Esophagus muscularis mucosa (tissue), 4 donors: ENCODE measurements around the gene KCNH1. TPM values are rescaled to one million over a fixed set of nuclear protein-coding genes. Genes with fewer than 3 reads are reported as not detected.

Experiments
- DNase-seq: peaks from one replicate; pipeline ENCODE4 v3.0.0-alpha.2; 2017; ENCODE audit errors: extremely low spot score
- H3K27ac ChIP-seq, 4 donors: fragments of 200-600 bp; sonication (generic); replicated peaks in 1 of 4; 1 replicate in 3 of 4; 2 replicates in 1 of 4; pipeline ENCODE4 v1.5.1; 2016 to 2019; ENCODE audit warnings: mild to moderate bottlenecking in 1 of 4
- H3K27me3 ChIP-seq, 4 donors: fragments of 200-600 bp; sonication (generic); one replicate each; pipeline versions ENCODE4 v1.5.1 to v1.6.0; 2016 to 2019
- H3K36me3 ChIP-seq, 4 donors: fragments of 200-600 bp; sonication (generic); one replicate each; pipeline ENCODE4 v1.5.1; 2016 to 2019
- H3K4me1 ChIP-seq, 4 donors: fragments of 200-600 bp; sonication (generic); one replicate each; pipeline ENCODE4 v1.5.1; 2016 to 2019
- H3K4me3 ChIP-seq, 4 donors: fragments of 200-600 bp; sonication (generic); 1 replicate in 2 of 4; 2 replicates in 2 of 4; pipeline ENCODE4 v1.5.1; 2016 to 2019; ENCODE audit warnings: mild to moderate bottlenecking in 4 of 4, moderate library complexity in 1 of 4
- H3K9me3 ChIP-seq, 4 donors: fragments of 200-600 bp; sonication (generic); 1 replicate in 3 of 4; 2 replicates in 1 of 4; pipeline ENCODE4 v1.5.1; 2016 to 2019
- CTCF ChIP-seq, 3 experiments: fragments of 200-600 bp in 2 of 3; fragments of 450-650 bp in 1 of 3; sonication (generic) in 2 of 3; IDR thresholded peaks; one replicate each; pipeline ENCODE4 v1.5.1; 2017 to 2019; ENCODE audit warnings: antibody characterized with exemption in 3 of 3, mild to moderate bottlenecking in 2 of 3, moderate library complexity in 1 of 3
- EP300 ChIP-seq: sonication (generic); formaldehyde crosslinking; IDR thresholded peaks from one replicate; pipeline ENCODE4 v1.6.1; 2017; ENCODE audit warnings: antibody characterized with exemption
- POLR2A ChIP-seq: fragments of 450-650 bp; IDR thresholded peaks from one replicate; pipeline ENCODE4 v1.6.1; 2017; ENCODE audit warnings: antibody characterized with exemption, moderate library complexity, mild to moderate bottlenecking, low read depth
- POLR2AphosphoS5 ChIP-seq, 2 donors: sonication (generic); formaldehyde crosslinking; IDR thresholded peaks; one replicate each; pipeline ENCODE4 v1.6.1; 2017; ENCODE audit warnings: antibody characterized with exemption in 2 of 2
- WGBS: methylation state at CpG from one replicate; pipeline ENCODE4 v1.1.5; 2018; 5-methylcytosine and 5-hydroxymethylcytosine counted together
- intact Hi-C: fragments of 100-400 bp; cut with DNase I; formaldehyde crosslinking; loops from one replicate; pipeline ENCODE4 v1.15.1; 2023
- total RNA-seq, 4 donors: library from RNA; depleted of rRNA; stranded (reverse); fragments of >200 nt; gene quantifications; one replicate each; pipeline versions ENCODE4 v1.1.0 to v1.2.1, GENCODE V29; 2016

KCNH1 gene
- total RNA-seq, 4 donors from 2014 or later, result 0.11 to 0.78 (median 0.46) TPM

DNA sequence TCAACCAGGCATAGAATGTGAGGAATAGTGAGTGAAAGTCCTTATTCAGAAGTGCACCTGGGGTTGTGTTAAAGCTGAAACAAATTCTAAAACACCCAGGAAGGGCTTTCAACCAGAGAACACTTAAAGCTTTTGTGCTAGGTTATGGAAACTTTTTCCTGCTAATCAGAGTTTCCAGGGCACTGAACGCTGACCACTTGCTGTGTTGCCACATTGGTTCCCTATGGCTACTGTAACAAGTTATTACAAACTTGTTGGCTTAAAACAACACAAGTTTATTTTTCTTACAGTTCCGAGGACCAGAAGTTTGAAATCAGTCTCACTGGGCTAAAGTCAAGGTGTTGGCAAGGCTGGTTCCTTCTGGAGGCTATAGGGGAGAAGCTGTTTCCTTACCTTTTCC lies 504.7 kb downstream of the KCNH1 start:
- no peaks in the 10 kb centered on the region for H3K9me3 ChIP-seq
- 86% methylated on average over 2 of the region's 2 CpGs for WGBS

DNA sequence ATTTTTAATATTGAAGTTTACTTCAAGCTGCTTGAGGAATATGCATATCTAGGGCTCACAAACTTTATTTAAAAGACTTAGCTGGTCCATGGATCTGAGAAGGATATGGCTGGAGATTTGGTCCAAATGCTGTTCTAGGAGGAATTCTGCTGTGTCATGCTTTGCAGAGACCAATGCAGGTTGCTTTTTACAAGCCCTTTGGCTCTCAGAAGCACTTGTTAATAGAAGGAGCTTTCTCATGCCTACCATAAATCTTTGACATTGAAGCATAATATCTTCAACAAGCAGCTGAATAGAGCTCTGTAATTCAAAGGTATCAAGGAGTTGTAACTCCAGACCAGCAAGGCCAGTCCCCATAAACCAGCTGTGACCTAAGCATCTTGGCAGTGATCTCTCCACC lies 506.2 kb downstream of the KCNH1 start:
- H3K4me3 ChIP-seq, result no peak overlapping the region
- TF ChIP-seq CTCF (IDR thresholded peaks at IDR 0.05), result no peak
- TF ChIP-seq EP300, result no peak
- no peak for TF ChIP-seq POLR2AphosphoS5 (IDR thresholded peaks at IDR 0.05)
- no peak for TF ChIP-seq POLR2A
- intact Hi-C loops, result no loop called here

More for the DNA sequence above, 504.7 kb downstream of the KCNH1 start:
- TF ChIP-seq CTCF (IDR thresholded peaks at IDR 0.05) (no peak), EP300 (no peak), POLR2A (no peak)
- no peak for DNase-seq
- H3K27ac ChIP-seq, result no peak overlapping the region
- H3K27me3 ChIP-seq, result no peaks in the 10 kb centered on the region
- no peak overlapping the region for H3K4me3 ChIP-seq
- peaks cover 0 to 5% (median 0%) of the 10 kb centered on the region in 4 donors for H3K4me1 ChIP-seq
- no peaks in the 10 kb centered on the region for H3K36me3 ChIP-seq
- intact Hi-C loops, result no loop called here

More for the DNA sequence above, 506.2 kb downstream of the KCNH1 start:
- DNase-seq, result no peak
- Histone ChIP-seq H3K9me3 (no peaks in the 10 kb centered on the region), H3K36me3 (no peaks in the 10 kb centered on the region), H3K27me3 (no peaks in the 10 kb centered on the region), H3K27ac (no peak overlapping the region), H3K4me1 (peaks cover 0 to 5% (median 0%) of the 10 kb centered on the region in 4 donors)

Other genes with a start within 250 kb of the KCNH1 start
- 10 to 100 TPM; 21.7 to 38.0 (median 37.7) TPM for gene RCOR3, start 125.2 kb upstream of the KCNH1 start, total RNA-seq
- 10 to 100 TPM; 14.9 to 29.7 (median 23.9) TPM for gene TRAF5, start 192.7 kb upstream of the KCNH1 start, total RNA-seq